Spinal cord (tissue), 10 donors: ENCODE measurements around the gene ASIC4. TPM values are rescaled to one million over a fixed set of nuclear protein-coding genes. Genes with fewer than 3 reads are reported as not detected.

ENCODE experiments used
- DNase-seq, 6 donors: peaks; one replicate each; pipeline versions ENCODE4 v3.0.0 to v3.0.0-alpha.2; 2013 to 2015; ENCODE audit warnings: low spot score in 6 of 6, low read depth in 4 of 6
- H3K27ac ChIP-seq: one replicate; pipeline ENCODE4 v1.5.1; 2013; ENCODE audit warnings: low read depth, low read length, control low read depth
- H3K27me3 ChIP-seq: one replicate; pipeline ENCODE4 v1.6.1; 2013; ENCODE audit warnings: low read length; ENCODE audit not compliant: control insufficient read depth, insufficient read depth
- H3K36me3 ChIP-seq: one replicate; pipeline ENCODE4 v1.6.1; 2013; ENCODE audit warnings: low read length; ENCODE audit not compliant: control insufficient read depth, insufficient read depth
- H3K4me1 ChIP-seq: one replicate; pipeline ENCODE4 v1.6.1; 2013; ENCODE audit warnings: low read length; ENCODE audit not compliant: control insufficient read depth, insufficient read depth
- H3K4me3 ChIP-seq: one replicate; pipeline ENCODE4 v1.5.1; 2013; ENCODE audit warnings: low read depth, low read length, control low read depth
- H3K9me3 ChIP-seq: one replicate; pipeline ENCODE4 v1.6.1; 2013; ENCODE audit warnings: low read length; ENCODE audit not compliant: control insufficient read depth, insufficient read depth
- WGBS: methylation state at CpG from one replicate; pipeline ENCODE4 v1.1.5; 2013; ENCODE audit warnings: missing lambda C conversion rate; ENCODE audit not compliant: insufficient coverage; 5-methylcytosine and 5-hydroxymethylcytosine counted together
- polyA plus RNA-seq, 2 donors: library from polyadenylated mRNA; unstranded; fragments of 120-200 nt; gene quantifications; one replicate each; pipeline ENCODE4 v1.2.1, GENCODE V29; 2013; ENCODE audit not compliant: insufficient read length in 2 of 2
- total RNA-seq, 2 donors: library from RNA; depleted of rRNA in 1 of 2; stranded (reverse); fragments of 120-200 nt in 1 of 2; fragments of >200 nt in 1 of 2; gene quantifications; one replicate each; pipeline versions ENCODE4 v1.2.3 to v1.2.4, GENCODE V29; 2013 to 2014
- donor health status: healthy.

ASIC4 gene
- total and polyA plus RNA-seq, 4 donors = 8.2 to 47.2 (median 27.6) TPM

GRCh38 chr2:219556413-219556812 is 42.1 kb downstream of the ASIC4 start:
- Histone ChIP-seq H3K27ac (no peak overlapping the region), H3K4me3 (no peak overlapping the region), H3K9me3 (no peaks in the 10 kb centered on the region), H3K27me3 (peaks cover 1% of the 10 kb centered on the region), H3K4me1 (peaks cover 33% of the 10 kb centered on the region), H3K36me3 (peaks cover 55% of the 10 kb centered on the region)
- no peak for DNase-seq
- 92% methylated on average over 19 of the region's 19 CpGs for WGBS

DNA sequence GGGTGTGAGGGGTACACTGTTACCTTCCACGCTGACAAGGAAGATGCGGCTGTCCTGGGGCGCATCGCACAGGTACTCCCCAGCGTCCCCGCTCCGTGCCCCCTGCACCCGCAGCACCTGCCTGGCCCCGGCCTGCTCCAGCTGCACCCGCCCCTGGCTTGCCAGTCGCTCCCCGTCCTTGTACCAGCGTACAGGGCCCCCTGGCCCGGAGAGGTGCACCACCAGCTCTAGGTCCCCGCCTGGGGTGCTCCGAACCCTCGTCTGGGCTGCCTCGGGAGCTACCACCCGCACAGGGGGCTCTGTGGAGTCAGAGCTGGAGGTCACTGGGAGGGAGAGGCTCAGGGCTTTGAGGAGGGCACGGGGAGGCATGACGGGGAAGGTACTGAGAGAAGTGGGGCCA is 43.0 kb downstream of the ASIC4 start:
- whole genome bisulfite sequencing = 94% methylated on average over 21 of the region's 21 CpGs
- Histone ChIP-seq H3K4me3 (no peak overlapping the region), H3K36me3 (peaks cover 63% of the 10 kb centered on the region)

DNA sequence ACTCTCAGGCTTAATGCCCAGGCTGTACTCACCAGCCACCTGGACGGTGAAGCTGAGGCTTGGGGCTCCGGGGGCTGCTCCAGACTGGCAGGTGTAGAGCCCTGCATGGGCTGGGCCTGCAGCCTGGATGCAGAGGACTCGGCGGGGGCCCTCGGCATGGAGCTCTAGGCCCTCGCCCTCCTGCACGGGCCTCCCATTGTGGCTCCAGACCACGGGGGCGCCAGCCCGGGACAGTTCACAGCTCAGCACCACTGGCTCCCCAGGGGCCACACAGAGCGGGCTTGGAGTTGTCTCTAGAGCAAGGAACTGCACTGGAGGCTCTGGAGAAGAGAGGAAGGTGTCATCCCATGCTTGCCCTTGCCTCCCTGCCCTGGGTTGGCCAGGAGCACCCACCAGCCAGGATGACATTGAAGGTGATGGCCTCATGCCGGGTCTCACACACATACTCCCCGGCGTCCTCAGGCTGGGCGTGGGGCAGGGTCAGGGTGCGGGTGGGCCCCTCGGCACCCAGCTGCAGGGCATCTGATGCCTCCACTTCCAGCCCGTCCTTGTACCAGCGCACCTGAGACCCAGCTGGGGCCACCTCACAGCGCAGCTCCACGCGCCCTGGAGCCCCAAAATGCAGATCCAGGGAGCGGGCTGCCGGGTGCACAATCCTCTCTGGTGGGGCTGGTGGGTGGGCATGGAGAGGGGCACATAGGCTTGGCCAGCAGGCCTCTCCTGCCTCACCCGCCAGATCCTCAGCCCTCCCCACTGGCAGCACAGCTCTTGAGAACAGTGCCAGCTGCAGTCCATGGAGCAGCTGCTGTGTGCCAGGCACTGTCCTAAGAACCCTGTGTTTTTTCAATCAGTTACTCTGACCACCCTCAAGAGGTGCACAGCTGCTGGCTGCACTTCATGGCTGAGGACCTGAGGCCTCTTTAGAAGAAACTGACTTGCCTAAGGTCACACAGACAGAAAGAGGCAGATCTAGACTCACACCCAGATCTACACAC is 43.8 kb downstream of the ASIC4 start:
- no peak for DNase-seq
- Histone ChIP-seq H3K9me3 (no peaks in the 10 kb centered on the region), H3K27me3 (no peaks in the 10 kb centered on the region), H3K4me1 (peaks cover 18% of the 10 kb centered on the region), H3K36me3 (peaks cover 71% of the 10 kb centered on the region), H3K4me3 (no peak overlapping the region), H3K27ac (no peak overlapping the region)
- 91% methylated on average over 20 of the region's 25 CpGs for WGBS

More for the DNA sequence above, 43.0 kb downstream of the ASIC4 start:
- H3K4me1 ChIP-seq = peaks cover 25% of the 10 kb centered on the region
- no peaks in the 10 kb centered on the region for H3K27me3 ChIP-seq
- DNase-seq = no peak
- no peaks in the 10 kb centered on the region for H3K9me3 ChIP-seq
- no peak overlapping the region for H3K27ac ChIP-seq

DNA sequence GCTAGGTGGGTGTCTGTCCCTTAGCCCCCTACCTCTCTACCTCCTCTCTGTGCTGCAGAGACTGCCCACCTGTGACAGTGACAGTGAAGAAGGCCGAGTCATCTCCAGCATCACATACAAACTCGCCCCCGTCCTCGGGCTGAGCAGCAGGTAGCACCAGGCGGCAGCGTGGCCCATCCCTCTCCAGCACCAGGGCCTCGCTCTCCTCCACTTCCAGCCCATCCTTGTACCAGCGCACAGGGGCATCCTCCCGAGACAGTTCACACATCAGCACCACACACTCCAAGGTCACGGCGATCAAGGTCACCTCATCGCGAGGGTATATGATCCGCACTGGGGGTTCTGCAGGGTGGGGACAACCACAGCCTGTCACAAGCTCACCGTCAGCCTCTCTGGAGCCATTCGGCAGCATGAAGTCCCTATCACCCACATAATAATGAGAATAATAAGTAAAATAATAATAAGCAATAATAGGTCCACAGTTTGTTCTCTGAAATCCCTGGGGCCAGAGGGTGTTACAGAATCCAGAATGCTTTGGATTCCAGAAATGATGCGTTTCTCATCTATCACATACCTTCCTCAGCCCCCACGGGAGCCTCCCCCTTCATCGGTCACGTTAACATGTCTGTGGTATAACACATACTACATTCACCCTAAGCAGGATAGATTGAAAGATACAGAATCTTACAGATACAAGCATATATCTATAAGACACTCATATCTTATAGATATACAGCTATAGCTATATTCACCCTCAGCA is 45.1 kb downstream of the ASIC4 start:
- 94% methylated on average over 13 of the region's 20 CpGs for WGBS
- DNase-seq = no peak
- Histone ChIP-seq H3K36me3 (peaks cover 76% of the 10 kb centered on the region), H3K4me3 (no peak overlapping the region), H3K4me1 (peaks cover 11% of the 10 kb centered on the region), H3K27me3 (no peaks in the 10 kb centered on the region), H3K9me3 (no peaks in the 10 kb centered on the region), H3K27ac (no peak overlapping the region)

GRCh38 chr2:219560037-219560892 is 46.0 kb downstream of the ASIC4 start:
- no peak overlapping the region for H3K27ac ChIP-seq
- no peak for DNase-seq
- H3K9me3 ChIP-seq = no peaks in the 10 kb centered on the region
- H3K27me3 ChIP-seq = no peaks in the 10 kb centered on the region
- WGBS = 51% methylated on average over 5 of the region's 8 CpGs
- no peak overlapping the region for H3K4me3 ChIP-seq
- peaks cover 80% of the 10 kb centered on the region for H3K36me3 ChIP-seq
- H3K4me1 ChIP-seq = peaks cover 11% of the 10 kb centered on the region

DNA sequence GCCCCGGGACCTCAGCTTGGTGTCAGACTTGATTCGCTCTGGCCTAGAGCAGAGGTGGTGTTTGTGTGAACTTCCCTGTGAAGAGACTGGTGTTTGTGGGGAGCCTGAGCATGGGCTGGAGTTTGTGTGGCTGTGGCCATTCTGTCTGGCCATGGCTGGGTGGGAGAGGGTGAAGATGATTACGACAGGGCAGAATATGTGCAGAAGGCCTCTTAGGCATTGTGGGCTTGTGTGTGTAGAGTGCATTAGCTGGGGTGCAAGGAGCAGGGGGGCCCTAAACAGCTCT is 46.6 kb downstream of the ASIC4 start:
- 83% methylated on average over 3 of the region's 3 CpGs for WGBS
- no peaks in the 10 kb centered on the region for H3K9me3 ChIP-seq
- DNase-seq = no peak
- no peaks in the 10 kb centered on the region for H3K27me3 ChIP-seq
- H3K4me1 ChIP-seq = peaks cover 11% of the 10 kb centered on the region
- H3K27ac ChIP-seq = no peak overlapping the region
- H3K4me3 ChIP-seq = no peak overlapping the region
- H3K36me3 ChIP-seq = peaks cover 84% of the 10 kb centered on the region

DNA sequence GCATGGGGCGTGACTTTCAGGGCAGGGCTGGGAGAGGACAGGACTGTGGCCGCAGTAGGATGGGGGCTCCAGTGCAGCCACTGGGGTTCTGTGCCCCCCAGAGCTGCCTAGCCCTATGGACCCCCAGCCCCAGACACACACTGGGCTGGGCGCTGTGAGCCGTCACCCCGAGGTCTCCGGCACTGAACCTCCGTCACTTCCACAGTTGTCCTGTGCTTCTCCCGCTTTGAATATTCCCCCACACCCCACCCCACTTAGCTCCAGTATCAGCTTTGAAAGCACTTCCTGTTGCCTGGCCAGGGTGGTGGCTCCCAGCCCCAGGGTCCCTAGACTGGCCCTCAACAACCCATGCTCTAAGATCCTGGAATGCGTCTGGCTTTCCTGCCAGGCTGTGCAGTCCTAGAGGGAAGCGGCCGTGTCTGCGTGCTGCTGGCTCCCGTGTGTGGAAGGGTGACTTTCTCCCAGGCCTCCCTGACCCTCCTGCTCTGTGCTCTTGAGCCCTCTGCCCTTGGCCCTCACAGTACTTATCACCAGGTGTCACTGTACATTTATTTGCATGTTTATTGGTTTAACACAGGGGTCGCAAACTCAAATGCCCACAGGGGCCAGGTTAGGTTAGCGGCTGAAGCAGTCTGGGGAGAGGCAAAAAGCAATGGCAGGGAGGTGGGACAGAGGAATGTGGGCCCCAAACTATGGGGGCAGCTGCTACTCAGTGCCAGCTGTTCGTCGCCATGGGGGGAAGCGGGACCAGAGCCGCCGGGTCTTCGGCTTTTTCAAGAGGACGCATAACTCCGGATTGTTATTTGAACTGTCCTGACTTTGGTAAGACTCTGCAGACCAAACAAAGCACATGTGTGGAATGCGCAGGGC is 47.1 kb downstream of the ASIC4 start:
- Histone ChIP-seq H3K27ac (no peak overlapping the region), H3K4me3 (no peak overlapping the region), H3K36me3 (peaks cover 84% of the 10 kb centered on the region), H3K27me3 (no peaks in the 10 kb centered on the region), H3K4me1 (peaks cover 11% of the 10 kb centered on the region), H3K9me3 (no peaks in the 10 kb centered on the region)
- 79% methylated on average over 24 of the region's 24 CpGs for WGBS
- no peak for DNase-seq

- Histone ChIP-seq H3K4me1 (peaks cover 11% of the 10 kb centered on the region), H3K9me3 (no peaks in the 10 kb centered on the region), H3K36me3 (peaks cover 85% of the 10 kb centered on the region), H3K27me3 (no peaks in the 10 kb centered on the region), H3K27ac (no peak overlapping the region), H3K4me3 (no peak overlapping the region)
- no peak for DNase-seq
- WGBS = 87% methylated on average over 34 of the region's 35 CpGs
Observed at GRCh38 chr2:219562049-219563020, 48.1 kb downstream of the ASIC4 start.
